Fibroblast of villous mesenchyme (primary cell): ENCODE data around the gene ADGRL3. TPM values are rescaled to one million over a fixed set of nuclear protein-coding genes. Genes with fewer than 3 reads are reported as not detected.

Experiments
- DNase-seq: peaks from one replicate; pipeline ENCODE4 v3.0.0-alpha.2; 2010; ENCODE audit warnings: low read depth
- H3K4me3 ChIP-seq: 2 replicates; pipeline ENCODE4 v1.5.1; 2011; ENCODE audit warnings: low read depth, mild to moderate bottlenecking, low read length
- CTCF ChIP-seq: IDR thresholded peaks from 2 replicates; pipeline ENCODE4 v1.5.1; 2012; ENCODE audit warnings: low read depth, mild to moderate bottlenecking, low read length; ENCODE audit not compliant: insufficient read depth
- total RNA-seq: library from RNA; depleted of rRNA; stranded (reverse); fragments of >200 nt; gene quantifications from 2 replicates; pipeline ENCODE4 v1.2.3, GENCODE V29; 2012

Gene ADGRL3
- total RNA-seq, 1 donor = 2.2 TPM

- H3K4me3 ChIP-seq = no peak overlapping the region
- no peak for TF ChIP-seq CTCF
- no peak for DNase-seq
Measured at GRCh38 chr4:62080431-62080830, 880.3 kb downstream of the ADGRL3 start.

GRCh38 chr4:62087706-62088105, 887.6 kb downstream of the ADGRL3 start:
- no peak for TF ChIP-seq CTCF
- no peak overlapping the region for H3K4me3 ChIP-seq
- no peak for DNase-seq

GRCh38 chr4:62093735-62094134, 893.6 kb downstream of the ADGRL3 start:
- no peak overlapping the region for H3K4me3 ChIP-seq
- no peak for TF ChIP-seq CTCF
- no peak for DNase-seq

GRCh38 chr4:62096881-62097280, 896.8 kb downstream of the ADGRL3 start:
- no peak for TF ChIP-seq CTCF
- no peak overlapping the region for H3K4me3 ChIP-seq
- DNase-seq = no peak

GRCh38 chr4:62115216-62115615, 915.1 kb downstream of the ADGRL3 start:
- no peak for DNase-seq
- TF ChIP-seq CTCF = no peak
- no peak overlapping the region for H3K4me3 ChIP-seq

- no peak overlapping the region for H3K4me3 ChIP-seq
- DNase-seq = no peak
- TF ChIP-seq CTCF = no peak
Measured at GRCh38 chr4:62117886-62118285, 917.8 kb downstream of the ADGRL3 start.

GRCh38 chr4:62118558-62118957, 918.4 kb downstream of the ADGRL3 start:
- no peak for DNase-seq
- no peak for TF ChIP-seq CTCF
- no peak overlapping the region for H3K4me3 ChIP-seq
